Activated CD4-positive, alpha-beta memory T cell treated with anti-CD3 and anti-CD28 coated beads, Interleukin-2, amount 10 ng/mL, durations not matched to agents 7 days and 5 days (primary cell): ENCODE data around the gene FAM209B. TPM values are rescaled to one million over a fixed set of nuclear protein-coding genes. Genes with fewer than 3 reads are reported as not detected.
"Not testable (repeated sequence)": the region's sequence is repeated elsewhere in the genome, so short reads cannot be mapped to it uniquely, and the experiment has no call there.

Experiments used
- CTCF ChIA-PET: fragments of 350-600 bp; sonication (Branson Sonifier 250); formaldehyde crosslinking; loops from one replicate; lab custom pipeline; 2021; ENCODE audit warnings: antibody characterized with exemption, inconsistent platforms; lab: Charles Lee
- POLR2A ChIA-PET: fragments of 350-600 bp; sonication (Branson Sonifier 250); formaldehyde crosslinking; loops from one replicate; lab custom pipeline; 2021; ENCODE audit warnings: antibody characterized with exemption; lab: Charles Lee
- DNase-seq: peaks from one replicate; pipeline ENCODE4 v3.0.0-alpha.2; 2020
- H3K27ac Mint-ChIP-seq: one replicate; pipeline ENCODE4 v1.8.0; 2021; ENCODE audit warnings: mild to moderate bottlenecking, mixed read lengths
- H3K27me3 Mint-ChIP-seq: one replicate; pipeline ENCODE4 v1.8.0; 2021; ENCODE audit warnings: mixed read lengths
- H3K36me3 Mint-ChIP-seq: one replicate; pipeline ENCODE4 v1.8.0; 2021; ENCODE audit warnings: low read depth, mixed read lengths
- H3K4me1 Mint-ChIP-seq: one replicate; pipeline ENCODE4 v1.8.0; 2021; ENCODE audit warnings: mixed read lengths
- H3K4me3 Mint-ChIP-seq: one replicate; pipeline ENCODE4 v1.8.0; 2021; ENCODE audit warnings: mild to moderate bottlenecking, mixed read lengths
- H3K9me3 Mint-ChIP-seq: one replicate; pipeline ENCODE4 v1.8.0; 2021; ENCODE audit warnings: mixed read lengths
- total RNA-seq, 2 experiments: library from RNA; stranded (reverse); gene quantifications; one replicate each; pipeline ENCODE4 v1.2.3, GENCODE V29; 2021

FAM209B gene
- total RNA-seq, 2 experiments from 2014 or later: 0.80 to 0.91 TPM

DNA sequence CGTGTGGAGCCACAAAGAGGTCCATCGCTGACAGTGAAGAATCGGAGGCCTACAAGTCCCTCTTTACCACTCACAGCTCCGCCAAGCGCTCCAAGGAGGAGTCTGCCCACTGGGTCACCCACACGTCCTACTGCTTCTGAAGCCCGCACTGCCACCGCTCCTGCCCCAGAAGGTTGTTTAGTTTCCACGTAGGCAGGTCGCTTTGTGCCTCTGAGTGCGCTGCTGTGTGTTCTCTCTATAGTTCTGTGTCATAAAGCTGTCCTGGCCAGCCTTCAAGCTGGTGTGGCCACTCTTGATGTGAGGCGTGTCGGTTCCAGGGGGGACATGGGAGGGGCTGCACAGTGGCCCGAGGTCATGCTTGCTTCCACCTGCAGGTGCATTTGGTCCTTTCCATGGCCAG lies 14.9 kb upstream of the FAM209B start:
- peaks cover 10% of the 10 kb centered on the region for H3K9me3 Mint-ChIP-seq
- H3K36me3 Mint-ChIP-seq: peaks cover 76% of the 10 kb centered on the region
- ChIA-PET CTCF (no interaction called here), POLR2A (no interaction called here)
- H3K4me3 Mint-ChIP-seq: no peak overlapping the region
- no peaks in the 10 kb centered on the region for H3K27me3 Mint-ChIP-seq
- peaks cover 11% of the 10 kb centered on the region for H3K4me1 Mint-ChIP-seq
- no peak overlapping the region for H3K27ac Mint-ChIP-seq
- DNase-seq: no peak

DNA sequence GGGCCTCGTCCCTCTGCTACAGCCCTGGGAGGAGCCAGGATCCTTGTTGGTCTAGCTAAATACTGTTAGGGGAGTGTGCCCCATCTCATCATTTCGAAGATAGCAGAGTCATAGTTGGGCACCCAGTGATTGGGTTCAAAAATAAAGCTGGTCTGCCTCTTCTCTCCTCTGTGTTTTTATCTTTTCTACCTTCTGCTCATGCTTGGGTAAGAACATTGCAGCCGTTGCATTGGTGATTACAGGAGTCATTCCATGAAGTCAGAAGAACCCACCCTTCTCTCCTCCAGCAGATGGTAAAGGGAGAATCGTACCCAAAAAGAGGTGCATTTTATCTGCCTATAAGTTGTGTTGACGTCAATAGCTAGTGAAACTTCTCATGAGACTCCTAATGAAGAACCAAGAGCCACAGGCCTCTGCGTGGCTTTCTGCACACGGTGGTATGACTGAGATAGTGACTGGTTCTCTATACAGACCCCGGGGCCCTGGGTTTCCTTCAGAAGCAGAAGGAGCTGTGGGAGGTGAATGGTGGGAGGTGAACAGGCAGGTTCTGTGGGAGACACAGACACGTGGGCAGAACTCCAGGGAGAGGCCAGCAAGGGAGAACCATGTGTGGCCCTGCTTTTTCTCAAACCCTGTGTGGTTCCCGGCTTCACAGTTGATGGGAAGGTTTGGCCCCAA lies 14.2 kb upstream of the FAM209B start:
- H3K27me3 Mint-ChIP-seq: no peaks in the 10 kb centered on the region
- ChIA-PET CTCF (interaction anchor here (0.8 kb wide), 1 partner anchor 122 kb away, joined by 3 read pairs; no protein-coding TSS in a partner anchor), POLR2A (no interaction called here)
- no peak overlapping the region for H3K4me3 Mint-ChIP-seq
- H3K36me3 Mint-ChIP-seq: peaks cover 71% of the 10 kb centered on the region
- H3K4me1 Mint-ChIP-seq: peaks cover 14% of the 10 kb centered on the region
- DNase-seq: no peak
- no peak overlapping the region for H3K27ac Mint-ChIP-seq
- peaks cover 10% of the 10 kb centered on the region for H3K9me3 Mint-ChIP-seq

GRCh38 chr20:56519551-56519950 lies 13.5 kb upstream of the FAM209B start:
- Mint-ChIP-seq H3K9me3 (peaks cover 10% of the 10 kb centered on the region), H3K27me3 (no peaks in the 10 kb centered on the region), H3K36me3 (peaks cover 71% of the 10 kb centered on the region), H3K27ac (no peak overlapping the region), H3K4me1 (peaks cover 14% of the 10 kb centered on the region), H3K4me3 (no peak overlapping the region)
- ChIA-PET CTCF (no interaction called here), POLR2A (no interaction called here)
- no peak for DNase-seq

GRCh38 chr20:56520180-56520579 lies 12.9 kb upstream of the FAM209B start:
- ChIA-PET CTCF (no interaction called here), POLR2A (no interaction called here)
- peaks cover 68% of the 10 kb centered on the region for H3K36me3 Mint-ChIP-seq

GRCh38 chr20:56520746-56521354 lies 12.2 kb upstream of the FAM209B start:
- CTCF ChIA-PET, H3K27me3 Mint-ChIP-seq, H3K4me3 Mint-ChIP-seq, POLR2A ChIA-PET, DNase-seq, H3K27ac Mint-ChIP-seq: not testable (repeated sequence)
- Mint-ChIP-seq H3K9me3 (peaks cover 10% of the 10 kb centered on the region), H3K4me1 (peaks cover 14% of the 10 kb centered on the region), H3K36me3 (peaks cover 63% of the 10 kb centered on the region)

More at GRCh38 chr20:56520180-56520579, 12.9 kb upstream of the FAM209B start:
- Mint-ChIP-seq H3K4me1 (peaks cover 14% of the 10 kb centered on the region), H3K27ac (no peak overlapping the region), H3K27me3 (no peaks in the 10 kb centered on the region), H3K4me3 (no peak overlapping the region), H3K9me3 (peaks cover 10% of the 10 kb centered on the region)
- no peak for DNase-seq

GRCh38 chr20:56522311-56522710 lies 10.7 kb upstream of the FAM209B start:
- Mint-ChIP-seq H3K36me3 (peaks cover 49% of the 10 kb centered on the region), H3K9me3 (peaks cover 10% of the 10 kb centered on the region)

GRCh38 chr20:56524444-56524843 lies 8.6 kb upstream of the FAM209B start, which contains the start of gene FAM209A:
FAM209A (plus strand) TSS chr20:56524744; CDS start chr20:56524809, 65 bp downstream.
- H3K27me3 Mint-ChIP-seq, CTCF ChIA-PET, POLR2A ChIA-PET, H3K4me3 Mint-ChIP-seq, DNase-seq: not testable (repeated sequence)
- Mint-ChIP-seq H3K36me3 (peaks cover 28% of the 10 kb centered on the region), H3K4me1 (peaks cover 14% of the 10 kb centered on the region), H3K9me3 (peaks cover 10% of the 10 kb centered on the region), H3K27ac (peak within 1 kb of the TSS; percentile 17)

More at GRCh38 chr20:56522311-56522710, 10.7 kb upstream of the FAM209B start:
- H3K4me3 Mint-ChIP-seq: no peak overlapping the region
- ChIA-PET CTCF (no interaction called here), POLR2A (no interaction called here)
- H3K4me1 Mint-ChIP-seq: peaks cover 14% of the 10 kb centered on the region
- H3K27me3 Mint-ChIP-seq: no peaks in the 10 kb centered on the region
- DNase-seq: no peak
- no peak overlapping the region for H3K27ac Mint-ChIP-seq

- H3K27ac Mint-ChIP-seq: no peak overlapping the region
- POLR2A ChIA-PET: no interaction called here
- DNase-seq: no peak
- CTCF ChIA-PET: no interaction called here
- H3K9me3 Mint-ChIP-seq: no peaks in the 10 kb centered on the region
- H3K27me3 Mint-ChIP-seq: no peaks in the 10 kb centered on the region
- no peak overlapping the region for H3K4me3 Mint-ChIP-seq
- peaks cover 8% of the 10 kb centered on the region for H3K4me1 Mint-ChIP-seq
- no peaks in the 10 kb centered on the region for H3K36me3 Mint-ChIP-seq
These were observed 5.5 kb upstream of the FAM209B start for GRCh38 chr20:56527521-56527920.

DNA sequence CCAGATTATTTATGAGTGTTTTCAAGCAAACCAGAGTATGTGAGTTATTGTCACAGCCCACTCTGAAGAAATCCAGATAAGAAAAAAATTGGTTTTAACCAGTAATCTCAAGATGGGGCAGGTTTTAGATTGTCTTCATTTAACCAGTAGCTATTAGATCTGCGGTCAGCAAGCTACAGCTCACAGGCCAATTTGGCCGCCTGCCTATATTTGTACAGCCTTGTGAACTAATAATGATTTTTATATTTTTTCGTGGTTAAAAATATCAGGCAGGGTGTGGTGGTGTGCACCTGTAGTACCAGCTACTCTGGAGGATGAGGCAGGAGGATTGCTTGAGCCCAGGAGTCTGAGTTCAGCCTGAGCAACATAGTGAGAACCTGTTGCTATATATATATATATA lies 5.0 kb downstream of the FAM209B start:
- POLR2A ChIA-PET: no interaction called here
- no peak for DNase-seq
- H3K4me1 Mint-ChIP-seq: peaks cover 11% of the 10 kb centered on the region
- H3K27me3 Mint-ChIP-seq: no peaks in the 10 kb centered on the region
- no peak overlapping the region for H3K4me3 Mint-ChIP-seq
- CTCF ChIA-PET: no interaction called here
- no peaks in the 10 kb centered on the region for H3K9me3 Mint-ChIP-seq
- no peaks in the 10 kb centered on the region for H3K36me3 Mint-ChIP-seq
- no peak overlapping the region for H3K27ac Mint-ChIP-seq

- DNase-seq: no peak
- POLR2A ChIA-PET: no interaction called here
- Mint-ChIP-seq H3K9me3 (no peaks in the 10 kb centered on the region), H3K4me1 (peaks cover 10% of the 10 kb centered on the region), H3K27me3 (peaks cover 1% of the 10 kb centered on the region), H3K27ac (no peak overlapping the region), H3K36me3 (no peaks in the 10 kb centered on the region), H3K4me3 (no peak overlapping the region)
- CTCF ChIA-PET: interaction anchor here (1.0 to 1.2 kb wide), 2 partner anchors 10 to 15 kb away, joined by 3 to 5 read pairs; no protein-coding TSS in a partner anchor
These were observed 7.4 kb downstream of the FAM209B start for GRCh38 chr20:56540415-56540814.

- ChIA-PET POLR2A (no interaction called here), CTCF (interaction anchor here (0.8 kb wide), 1 partner anchor 8 kb away, joined by 3 read pairs; no protein-coding TSS in a partner anchor)
- H3K27me3 Mint-ChIP-seq: peaks cover 1% of the 10 kb centered on the region
- peaks cover 6% of the 10 kb centered on the region for H3K4me1 Mint-ChIP-seq
- no peak overlapping the region for H3K4me3 Mint-ChIP-seq
- H3K27ac Mint-ChIP-seq: no peak overlapping the region
- no peak for DNase-seq
- H3K9me3 Mint-ChIP-seq: no peaks in the 10 kb centered on the region
- no peaks in the 10 kb centered on the region for H3K36me3 Mint-ChIP-seq
These were observed 9.5 kb downstream of the FAM209B start for GRCh38 chr20:56542489-56543030.

DNA sequence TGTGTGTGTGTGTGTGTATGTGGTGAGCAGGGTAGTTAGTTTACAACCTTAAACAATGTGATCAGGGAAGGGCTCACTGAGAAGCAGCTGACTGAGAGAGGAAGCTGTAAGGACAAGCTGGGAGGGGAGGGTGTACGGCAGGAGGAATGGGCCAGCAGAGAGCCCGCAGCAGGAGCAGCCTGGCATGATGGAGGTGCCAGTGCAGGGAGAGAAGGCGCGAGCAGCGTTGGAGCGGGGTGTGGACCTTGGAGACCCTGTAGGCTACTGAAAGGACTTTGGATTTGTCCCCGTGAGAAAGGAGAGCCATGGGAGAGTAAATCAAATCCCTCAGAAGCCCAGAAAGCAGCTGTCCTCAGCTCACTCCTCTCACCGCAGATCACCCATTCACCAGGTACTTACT lies 18.5 kb downstream of the FAM209B start:
- Mint-ChIP-seq H3K36me3 (no peaks in the 10 kb centered on the region), H3K27ac (no peak overlapping the region), H3K9me3 (no peaks in the 10 kb centered on the region), H3K4me3 (no peak overlapping the region), H3K27me3 (no peaks in the 10 kb centered on the region), H3K4me1 (peaks cover 8% of the 10 kb centered on the region)
- ChIA-PET POLR2A (no interaction called here), CTCF (interaction anchor here (0.7 to 2.6 kb wide), 7 partner anchors 8 to 781 kb away, joined by 3 to 10 read pairs (median 4); no protein-coding TSS in a partner anchor)
- no peak for DNase-seq

DNA sequence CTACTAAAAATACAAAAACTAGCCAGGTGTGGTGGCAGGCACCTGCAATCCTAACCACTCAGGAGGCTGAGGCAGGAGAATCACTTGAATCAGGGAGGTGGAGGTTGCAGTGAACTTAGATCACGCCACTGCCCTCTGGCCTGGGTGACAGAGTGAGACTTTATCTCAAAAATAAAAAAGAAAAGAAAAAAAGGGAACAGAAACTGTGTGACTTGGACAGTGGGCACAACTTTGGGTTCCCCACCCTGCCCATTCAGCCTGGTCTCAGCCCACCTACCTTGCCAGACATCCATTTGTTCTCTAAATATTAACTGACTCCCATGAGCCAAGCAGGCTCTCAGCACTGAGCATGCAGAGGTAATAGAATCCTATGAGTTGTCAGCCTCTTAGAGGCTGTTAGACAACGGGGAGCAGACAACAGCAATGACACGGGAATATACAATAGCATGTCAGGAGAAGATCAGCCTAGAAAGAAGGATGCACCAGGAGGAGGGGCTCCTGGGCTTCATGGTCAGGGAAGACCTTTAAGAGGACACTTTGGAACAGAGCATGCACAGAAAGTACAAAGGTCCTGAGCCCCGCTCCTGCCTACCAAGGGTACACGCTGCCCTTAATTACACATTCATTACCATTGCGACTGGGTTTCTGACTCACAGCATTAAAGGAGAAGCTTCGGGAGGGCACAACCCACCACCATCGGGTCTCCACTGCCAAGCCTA lies 20.0 kb downstream of the FAM209B start:
- Mint-ChIP-seq H3K27ac (no peak overlapping the region), H3K4me3 (no peak overlapping the region), H3K4me1 (peaks cover 8% of the 10 kb centered on the region), H3K36me3 (no peaks in the 10 kb centered on the region), H3K27me3 (no peaks in the 10 kb centered on the region), H3K9me3 (no peaks in the 10 kb centered on the region)
- CTCF ChIA-PET: no interaction called here
- POLR2A ChIA-PET: no interaction called here
- DNase-seq: no peak
